ENCODE results near the gene ATP4B. TPM values are rescaled to one million over a fixed set of nuclear protein-coding genes. Genes with fewer than 3 reads are reported as not detected.

Gene ATP4B
- total RNA-seq, 1 experiment from 2014 or later, result not detected

DNA sequence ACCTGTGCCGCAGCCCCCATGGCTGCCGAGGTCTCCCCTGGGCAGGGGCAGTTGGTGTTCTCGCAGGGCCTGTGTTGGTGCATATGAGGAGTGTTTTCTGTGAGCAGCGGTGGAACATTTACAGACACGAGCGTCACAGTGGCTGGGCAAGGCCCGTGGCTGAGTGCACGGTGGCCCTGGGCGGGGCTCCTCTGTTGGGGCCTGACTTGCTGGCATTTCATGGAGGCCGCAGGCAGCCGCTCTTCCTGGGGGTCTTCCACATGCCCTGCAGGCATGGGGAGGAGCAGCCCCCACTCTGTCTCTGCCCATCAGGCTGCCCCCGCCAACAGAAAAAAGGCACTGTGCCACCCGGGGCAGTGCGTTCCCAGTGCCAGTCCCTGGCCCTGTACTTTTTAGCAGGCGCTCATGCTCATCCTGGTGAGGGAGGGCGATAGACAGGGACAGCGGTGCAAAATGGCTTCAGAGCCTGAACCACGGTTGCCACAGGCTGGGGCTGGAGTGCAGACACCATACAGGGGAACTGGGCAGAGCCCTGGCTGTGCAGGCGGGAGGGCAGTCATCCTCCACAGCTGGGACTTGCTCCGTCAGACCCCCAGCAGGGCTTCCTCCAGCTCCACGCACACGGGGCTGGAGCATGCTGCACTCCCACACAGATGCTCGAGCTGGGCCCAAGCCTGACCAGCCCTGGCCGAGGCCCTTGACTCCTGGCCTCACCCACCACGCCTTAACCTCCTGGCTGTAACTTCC is 49.9 kb downstream of the ATP4B start:
- H3K9ac ChIP-seq (ENCODE audit: low read length), result no peak overlapping the region
- H3K4me2 ChIP-seq (ENCODE audit: low read length), result no peak overlapping the region
- ChIA-PET CTCF (no interaction called here), RAD21 (ENCODE audit: low non-redundant PET in 1 of 2, low total read pairs in 2 of 2, uncharacterized antibody in 2 of 2, unreplicated experiment in 2 of 2) (no interaction called here), POLR2A (no interaction called here)
- no peak for TF ChIP-seq SIN3A (IDR thresholded peaks at IDR 0.05; ENCODE audit: low read depth)
- no peak for TF ChIP-seq RAD21 (IDR thresholded peaks at IDR 0.05; ENCODE audit: low read depth)
- TF ChIP-seq YY1 (IDR thresholded peaks at IDR 0.05; ENCODE audit: extremely low read depth, insufficient replicate concordance, low read depth, low read length), result no peak
- TF ChIP-seq EZH2 (IDR thresholded peaks at IDR 0.05), result no peak
- no peak for TF ChIP-seq TCF7L2 (IDR thresholded peaks at IDR 0.05; ENCODE audit: borderline replicate concordance, extremely low read depth, insufficient read depth, insufficient read length)
- no peak for TF ChIP-seq FOSL1 (IDR thresholded peaks at IDR 0.05; ENCODE audit: low read depth)
- TF ChIP-seq, protein P1, sequence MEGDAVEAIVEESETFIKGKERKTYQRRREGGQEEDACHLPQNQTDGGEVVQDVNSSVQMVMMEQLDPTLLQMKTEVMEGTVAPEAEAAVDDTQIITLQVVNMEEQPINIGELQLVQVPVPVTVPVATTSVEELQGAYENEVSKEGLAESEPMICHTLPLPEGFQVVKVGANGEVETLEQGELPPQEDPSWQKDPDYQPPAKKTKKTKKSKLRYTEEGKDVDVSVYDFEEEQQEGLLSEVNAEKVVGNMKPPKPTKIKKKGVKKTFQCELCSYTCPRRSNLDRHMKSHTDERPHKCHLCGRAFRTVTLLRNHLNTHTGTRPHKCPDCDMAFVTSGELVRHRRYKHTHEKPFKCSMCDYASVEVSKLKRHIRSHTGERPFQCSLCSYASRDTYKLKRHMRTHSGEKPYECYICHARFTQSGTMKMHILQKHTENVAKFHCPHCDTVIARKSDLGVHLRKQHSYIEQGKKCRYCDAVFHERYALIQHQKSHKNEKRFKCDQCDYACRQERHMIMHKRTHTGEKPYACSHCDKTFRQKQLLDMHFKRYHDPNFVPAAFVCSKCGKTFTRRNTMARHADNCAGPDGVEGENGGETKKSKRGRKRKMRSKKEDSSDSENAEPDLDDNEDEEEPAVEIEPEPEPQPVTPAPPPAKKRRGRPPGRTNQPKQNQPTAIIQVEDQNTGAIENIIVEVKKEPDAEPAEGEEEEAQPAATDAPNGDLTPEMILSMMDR (IDR thresholded peaks at IDR 0.05 in 2 of 3, conservative IDR thresholded peaks at IDR 0.05 in 1 of 3; ENCODE audit: borderline replicate concordance in 1 of 3, insufficient read depth in 1 of 3, low read depth in 2 of 3, low read length in 2 of 3), result no peak
- TF ChIP-seq EGR1 (IDR thresholded peaks at IDR 0.05; ENCODE audit: low read depth), result no peak
- no peak for TF ChIP-seq ZFX (IDR thresholded peaks at IDR 0.05)
- no peak for TF ChIP-seq EZH2phosphoT487 (IDR thresholded peaks at IDR 0.05; ENCODE audit: borderline replicate concordance)
- TF ChIP-seq, protein P2, sequence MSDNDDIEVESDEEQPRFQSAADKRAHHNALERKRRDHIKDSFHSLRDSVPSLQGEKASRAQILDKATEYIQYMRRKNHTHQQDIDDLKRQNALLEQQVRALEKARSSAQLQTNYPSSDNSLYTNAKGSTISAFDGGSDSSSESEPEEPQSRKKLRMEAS (IDR thresholded peaks at IDR 0.05), result no peak
- TF ChIP-seq, protein P3, sequence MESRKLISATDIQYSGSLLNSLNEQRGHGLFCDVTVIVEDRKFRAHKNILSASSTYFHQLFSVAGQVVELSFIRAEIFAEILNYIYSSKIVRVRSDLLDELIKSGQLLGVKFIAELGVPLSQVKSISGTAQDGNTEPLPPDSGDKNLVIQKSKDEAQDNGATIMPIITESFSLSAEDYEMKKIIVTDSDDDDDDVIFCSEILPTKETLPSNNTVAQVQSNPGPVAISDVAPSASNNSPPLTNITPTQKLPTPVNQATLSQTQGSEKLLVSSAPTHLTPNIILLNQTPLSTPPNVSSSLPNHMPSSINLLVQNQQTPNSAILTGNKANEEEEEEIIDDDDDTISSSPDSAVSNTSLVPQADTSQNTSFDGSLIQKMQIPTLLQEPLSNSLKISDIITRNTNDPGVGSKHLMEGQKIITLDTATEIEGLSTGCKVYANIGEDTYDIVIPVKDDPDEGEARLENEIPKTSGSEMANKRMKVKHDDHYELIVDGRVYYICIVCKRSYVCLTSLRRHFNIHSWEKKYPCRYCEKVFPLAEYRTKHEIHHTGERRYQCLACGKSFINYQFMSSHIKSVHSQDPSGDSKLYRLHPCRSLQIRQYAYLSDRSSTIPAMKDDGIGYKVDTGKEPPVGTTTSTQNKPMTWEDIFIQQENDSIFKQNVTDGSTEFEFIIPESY (IDR thresholded peaks at IDR 0.05; ENCODE audit: extremely low read depth, insufficient replicate concordance, low read length), result no peak
- H3K36me3 ChIP-seq (ENCODE audit: control insufficient read depth in 1 of 2, insufficient read depth in 2 of 2, low read length in 2 of 2), result peaks cover 14 to 57% of the 10 kb centered on the region in 2 experiments; a peak in 3 of 4 replicates
- no peak for DNase-seq (ENCODE audit: low read depth, low spot score)
- no peaks in the 10 kb centered on the region for H4K20me1 ChIP-seq (ENCODE audit: insufficient read depth)
- H3K4me3 ChIP-seq (replicated peaks in 1 of 2; ENCODE audit: low read depth in 1 of 2, low read length in 2 of 2), result no peak overlapping the region
- H3K79me2 ChIP-seq (ENCODE audit: insufficient read depth, low read length), result peaks cover 100% of the 10 kb centered on the region
- H3K4me1 ChIP-seq (ENCODE audit: control insufficient read depth in 1 of 2, insufficient read depth in 2 of 2, low read length in 2 of 2), result no peaks in the 10 kb centered on the region
- no peaks in the 10 kb centered on the region for H3K9me3 ChIP-seq (ENCODE audit: control insufficient read depth in 1 of 2, insufficient read depth in 1 of 2, low read depth in 1 of 2, low read length in 2 of 2)
- H2AFZ ChIP-seq (ENCODE audit: low read depth, low read length, poor library complexity, severe bottlenecking), result no peak overlapping the region
- no peaks in the 10 kb centered on the region for H3K9me2 ChIP-seq (ENCODE audit: insufficient read depth)
- peak; percentile 21; the same call in 1 of the 2 replicates for ATAC-seq
- BruUV-seq (replicated peaks), result no TSS peak
- intact Hi-C loops (cut with micrococcal nuclease), result no loop called here
- H3K27ac ChIP-seq (ENCODE audit: low read depth, low read length), result no peak overlapping the region
- H3K27me3 ChIP-seq (ENCODE audit: insufficient read depth, low read length), result no peaks in the 10 kb centered on the region
